HUES6 (cell line): ENCODE results near the gene B3GNT4.
"Not testable (repeated sequence)": the region's sequence is repeated elsewhere in the genome, so short reads cannot be mapped to it uniquely, and the experiment has no call there.

Experiments
- H3K27ac ChIP-seq: 2 replicates; pipeline ENCODE4 v1.7.0; 2013; ENCODE audit warnings: low read depth, mild to moderate bottlenecking, low read length, inconsistent platforms
- H3K27me3 ChIP-seq: 2 replicates; pipeline ENCODE4 v1.6.1; 2013; ENCODE audit warnings: low read length; ENCODE audit not compliant: control insufficient read depth, insufficient read depth
- H3K36me3 ChIP-seq: 2 replicates; pipeline ENCODE4 v1.6.1; 2013; ENCODE audit warnings: low read length; ENCODE audit not compliant: control insufficient read depth, insufficient read depth
- H3K4me1 ChIP-seq: 2 replicates; pipeline ENCODE4 v1.6.1; 2013; ENCODE audit warnings: low read length; ENCODE audit not compliant: control insufficient read depth, insufficient read depth
- H3K4me3 ChIP-seq: 2 replicates; pipeline ENCODE4 v1.5.1; 2013; ENCODE audit warnings: low read depth, low read length
- H3K9ac ChIP-seq: one replicate; pipeline ENCODE4 v1.6.1; 2013; ENCODE audit warnings: mild to moderate bottlenecking, low read length
- H3K9me3 ChIP-seq: 2 replicates; pipeline ENCODE4 v1.6.1; 2013; ENCODE audit warnings: low read depth, low read length; ENCODE audit not compliant: control insufficient read depth, insufficient read depth

Gene B3GNT4

DNA sequence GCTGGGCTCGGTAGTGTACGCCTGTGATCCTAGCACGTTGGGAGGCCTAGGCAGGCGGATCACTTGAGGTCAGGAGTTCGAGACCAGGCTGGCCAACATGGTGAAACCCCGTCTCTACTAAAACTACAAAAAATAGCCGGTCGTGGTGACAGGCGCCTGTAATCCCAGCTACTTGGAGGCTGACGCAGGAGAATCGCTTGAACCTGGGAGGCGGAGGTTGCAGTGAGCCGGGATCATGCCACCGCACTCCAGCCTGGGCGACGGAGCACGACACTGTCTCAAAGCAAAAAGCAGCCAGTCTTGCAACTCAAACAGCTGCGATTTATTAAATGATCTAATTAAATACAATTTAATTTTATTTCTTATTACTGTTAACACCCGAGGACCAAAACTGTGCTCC lies 698 bp upstream of the B3GNT4 start:
- H3K27ac ChIP-seq, H3K9ac ChIP-seq, H3K9me3 ChIP-seq: not testable (repeated sequence)
- Histone ChIP-seq H3K36me3 (peaks cover 12% of the 10 kb centered on the region), H3K27me3 (peaks cover 51% of the 10 kb centered on the region), H3K4me1 (peaks cover 10% of the 10 kb centered on the region; the same call in 1 of the 2 replicates), H3K4me3 (peak overlapping the region; percentile 68)

DNA sequence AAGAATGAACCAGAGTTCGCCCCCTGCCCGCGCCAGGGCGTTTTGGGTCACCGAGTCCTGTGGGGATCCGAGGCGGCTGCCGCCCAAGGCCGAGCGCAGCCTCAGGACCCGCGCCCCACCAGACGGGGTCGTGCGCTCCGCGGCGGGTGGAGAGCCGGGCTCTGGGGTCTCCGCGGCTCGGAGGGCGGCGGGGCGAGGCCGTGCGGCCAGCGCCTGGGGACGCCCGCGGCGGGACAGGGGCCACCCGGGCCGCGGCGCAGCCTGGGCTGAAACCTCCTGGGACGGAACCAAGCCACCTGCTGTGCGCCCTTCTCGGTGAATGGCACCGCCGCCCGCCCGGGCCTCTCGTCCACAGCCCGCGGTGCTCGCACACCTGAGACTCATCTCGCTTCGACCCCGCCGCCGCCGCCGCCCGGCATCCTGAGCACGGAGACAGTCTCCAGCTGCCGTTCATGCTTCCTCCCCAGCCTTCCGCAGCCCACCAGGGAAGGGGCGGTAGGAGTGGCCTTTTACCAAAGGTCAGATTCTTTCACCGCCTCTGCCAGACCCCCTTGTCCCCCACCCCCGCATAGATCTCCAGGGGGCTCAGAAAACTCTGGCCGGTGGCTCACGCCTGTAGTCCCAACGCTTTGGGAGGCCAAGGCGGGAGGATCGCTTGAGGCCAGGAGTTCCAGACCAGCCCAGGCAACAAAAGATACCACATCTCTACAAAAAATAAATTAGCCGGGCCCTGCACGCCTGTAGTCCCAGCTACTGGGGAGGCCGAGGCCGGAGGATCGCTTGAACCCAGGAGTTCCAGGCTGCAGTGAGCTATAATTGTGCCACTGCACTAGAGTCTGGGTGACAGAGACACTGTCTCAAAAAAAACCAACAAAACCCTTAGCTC lies 901 bp downstream of the B3GNT4 start:
- Histone ChIP-seq H3K36me3 (peaks cover 26% of the 10 kb centered on the region), H3K4me1 (peaks cover 15% of the 10 kb centered on the region; the same call in 1 of the 2 replicates), H3K9ac (peak overlapping the region; percentile 51), H3K4me3 (peak overlapping the region; percentile 68), H3K27ac (no peak overlapping the region), H3K9me3 (no peaks in the 10 kb centered on the region), H3K27me3 (peaks cover 51% of the 10 kb centered on the region)

DNA sequence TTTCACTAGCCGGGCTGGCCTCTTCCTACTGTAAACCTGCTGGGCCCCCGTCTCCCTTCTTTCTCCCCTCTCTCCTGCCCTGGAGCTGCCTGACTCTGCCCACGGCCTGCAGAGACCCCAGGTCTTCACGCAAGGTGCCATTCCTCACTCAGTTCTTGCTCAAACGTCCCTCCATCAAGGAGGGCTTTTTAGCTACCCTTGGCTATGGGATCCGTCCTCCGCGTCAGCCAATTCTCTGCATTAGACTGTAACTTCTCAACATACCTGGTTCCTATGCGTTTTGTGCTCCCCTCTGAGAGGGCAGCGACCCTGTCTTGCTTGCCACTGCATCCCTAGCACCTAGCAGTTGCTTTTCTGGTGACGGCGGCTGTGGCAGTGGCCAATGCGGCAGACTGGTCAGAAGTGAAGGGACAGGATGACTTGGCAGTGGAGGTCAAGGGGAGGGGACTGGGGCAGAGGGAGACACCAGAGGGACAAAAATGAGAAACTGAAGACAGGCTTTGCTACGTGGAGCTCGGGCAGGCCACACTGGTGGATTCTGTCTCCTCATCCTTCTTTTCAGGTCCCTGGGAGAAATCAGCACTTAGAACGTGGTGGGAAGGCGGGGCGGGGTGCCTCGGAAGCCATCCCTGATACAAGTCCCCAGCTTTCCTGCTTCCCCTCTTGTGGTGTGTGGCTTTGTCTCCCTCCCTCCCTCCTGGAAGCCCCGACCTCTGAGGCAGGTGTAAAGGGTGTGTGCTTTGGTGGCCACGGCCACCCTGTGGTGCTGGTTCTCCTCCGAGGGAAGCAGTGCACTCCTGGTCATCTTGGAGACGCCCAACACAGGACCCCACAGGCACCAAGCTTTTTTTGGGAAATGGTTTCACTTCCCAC lies 1.8 kb downstream of the B3GNT4 start:
- Histone ChIP-seq H3K4me3 (no peak overlapping the region), H3K27me3 (peaks cover 51% of the 10 kb centered on the region)

DNA sequence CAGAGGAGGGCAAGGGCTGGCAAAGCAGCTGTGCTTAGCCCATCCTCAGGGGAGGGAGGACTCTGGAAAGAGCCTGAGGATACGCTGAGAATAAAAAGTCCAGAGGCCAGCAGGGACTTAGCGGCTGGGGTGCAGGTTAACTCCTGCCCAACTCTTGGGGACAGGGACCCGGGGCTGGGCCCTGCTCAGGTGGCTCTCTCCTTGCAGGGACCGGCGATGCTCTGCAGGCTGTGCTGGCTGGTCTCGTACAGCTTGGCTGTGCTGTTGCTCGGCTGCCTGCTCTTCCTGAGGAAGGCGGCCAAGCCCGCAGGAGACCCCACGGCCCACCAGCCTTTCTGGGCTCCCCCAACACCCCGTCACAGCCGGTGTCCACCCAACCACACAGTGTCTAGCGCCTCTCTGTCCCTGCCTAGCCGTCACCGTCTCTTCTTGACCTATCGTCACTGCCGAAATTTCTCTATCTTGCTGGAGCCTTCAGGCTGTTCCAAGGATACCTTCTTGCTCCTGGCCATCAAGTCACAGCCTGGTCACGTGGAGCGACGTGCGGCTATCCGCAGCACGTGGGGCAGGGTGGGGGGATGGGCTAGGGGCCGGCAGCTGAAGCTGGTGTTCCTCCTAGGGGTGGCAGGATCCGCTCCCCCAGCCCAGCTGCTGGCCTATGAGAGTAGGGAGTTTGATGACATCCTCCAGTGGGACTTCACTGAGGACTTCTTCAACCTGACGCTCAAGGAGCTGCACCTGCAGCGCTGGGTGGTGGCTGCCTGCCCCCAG lies 2.8 kb downstream of the B3GNT4 start:
- Histone ChIP-seq H3K27ac (no peak overlapping the region), H3K9ac (no peak overlapping the region), H3K27me3 (peaks cover 49% of the 10 kb centered on the region)

More for the DNA sequence above, 1.8 kb downstream of the B3GNT4 start:
- Histone ChIP-seq H3K36me3 (peaks cover 35% of the 10 kb centered on the region), H3K4me1 (peaks cover 15% of the 10 kb centered on the region; the same call in 1 of the 2 replicates), H3K9ac (no peak overlapping the region), H3K9me3 (no peaks in the 10 kb centered on the region), H3K27ac (no peak overlapping the region)

DNA sequence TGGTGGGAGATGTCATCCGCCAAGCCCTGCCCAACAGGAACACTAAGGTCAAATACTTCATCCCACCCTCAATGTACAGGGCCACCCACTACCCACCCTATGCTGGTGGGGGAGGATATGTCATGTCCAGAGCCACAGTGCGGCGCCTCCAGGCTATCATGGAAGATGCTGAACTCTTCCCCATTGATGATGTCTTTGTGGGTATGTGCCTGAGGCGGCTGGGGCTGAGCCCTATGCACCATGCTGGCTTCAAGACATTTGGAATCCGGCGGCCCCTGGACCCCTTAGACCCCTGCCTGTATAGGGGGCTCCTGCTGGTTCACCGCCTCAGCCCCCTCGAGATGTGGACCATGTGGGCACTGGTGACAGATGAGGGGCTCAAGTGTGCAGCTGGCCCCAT lies 3.5 kb downstream of the B3GNT4 start:
- Histone ChIP-seq H3K4me3 (no peak overlapping the region), H3K36me3 (peaks cover 50% of the 10 kb centered on the region), H3K9ac (no peak overlapping the region), H3K4me1 (peaks cover 15% of the 10 kb centered on the region; the same call in 1 of the 2 replicates), H3K27ac (no peak overlapping the region), H3K9me3 (no peaks in the 10 kb centered on the region), H3K27me3 (peaks cover 43% of the 10 kb centered on the region)

More for the DNA sequence above, 2.8 kb downstream of the B3GNT4 start:
- Histone ChIP-seq H3K4me1 (peaks cover 15% of the 10 kb centered on the region; the same call in 1 of the 2 replicates), H3K4me3 (no peak overlapping the region), H3K36me3 (peaks cover 43% of the 10 kb centered on the region), H3K9me3 (no peaks in the 10 kb centered on the region)

DNA sequence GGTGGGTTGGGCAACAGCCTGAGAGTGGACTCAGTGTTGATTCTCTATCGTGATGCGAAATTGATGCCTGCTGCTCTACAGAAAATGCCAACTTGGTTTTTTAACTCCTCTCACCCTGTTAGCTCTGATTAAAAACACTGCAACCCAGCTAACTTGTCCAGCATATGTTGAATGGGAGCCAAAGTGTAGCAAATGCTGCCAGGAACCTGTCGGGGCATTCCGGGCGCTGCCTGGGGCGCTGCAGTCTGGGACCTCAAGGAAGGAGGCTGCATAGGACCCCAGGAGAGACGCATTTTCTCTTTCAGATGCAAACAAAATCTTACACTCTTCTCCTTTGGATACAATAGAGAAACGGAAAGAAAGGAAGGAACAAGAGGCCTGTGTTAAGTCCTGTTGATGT lies 3.9 kb downstream of the B3GNT4 start:
- H3K4me3 ChIP-seq, result no peak overlapping the region
- no peak overlapping the region for H3K9ac ChIP-seq
- H3K27me3 ChIP-seq, result peaks cover 39% of the 10 kb centered on the region
- H3K4me1 ChIP-seq, result peaks cover 15% of the 10 kb centered on the region; the same call in 1 of the 2 replicates
- H3K36me3 ChIP-seq, result peaks cover 54% of the 10 kb centered on the region
- no peaks in the 10 kb centered on the region for H3K9me3 ChIP-seq
- no peak overlapping the region for H3K27ac ChIP-seq

DNA sequence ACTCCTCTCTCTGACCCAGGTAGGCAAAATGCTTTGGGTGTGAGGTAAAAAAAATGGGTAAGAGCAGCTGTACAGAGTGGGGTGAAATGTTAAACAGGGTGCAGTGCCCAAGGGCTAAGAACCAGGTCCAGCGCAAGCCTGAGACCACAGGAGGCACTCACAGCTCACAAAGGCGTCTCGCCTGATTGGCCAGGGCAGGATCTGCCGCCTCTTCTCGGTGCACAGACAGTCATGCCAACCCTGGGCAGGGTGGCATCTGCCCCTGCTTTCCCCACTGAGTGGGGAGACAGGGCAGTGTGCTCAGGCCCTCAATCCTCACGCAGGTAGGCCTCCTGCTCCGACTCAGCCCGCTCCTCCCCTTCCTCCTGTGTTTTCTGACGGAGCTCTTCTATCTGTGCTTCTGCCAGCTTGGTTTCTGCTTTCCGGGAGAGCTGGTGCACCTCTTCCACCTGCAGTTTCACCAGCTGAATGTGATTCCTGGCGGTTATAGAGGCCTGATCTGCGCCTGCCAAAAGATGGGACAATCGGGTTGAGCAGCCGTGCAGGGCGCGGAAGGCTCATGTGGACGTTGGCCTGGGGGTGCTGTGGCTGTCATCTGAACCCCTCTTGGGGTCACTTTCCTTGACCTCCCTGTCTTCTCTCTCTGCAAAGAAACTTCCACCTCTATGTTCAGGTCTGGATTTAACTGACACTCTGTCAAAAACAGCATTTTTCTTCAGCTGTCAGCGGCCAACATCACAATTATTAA lies 4.7 kb downstream of the B3GNT4 start:
- Histone ChIP-seq H3K36me3 (peaks cover 62% of the 10 kb centered on the region), H3K9me3 (no peaks in the 10 kb centered on the region), H3K4me1 (peaks cover 10% of the 10 kb centered on the region; the same call in 1 of the 2 replicates), H3K27ac (no peak overlapping the region; the same call in 1 of the 2 replicates), H3K27me3 (peaks cover 30% of the 10 kb centered on the region), H3K9ac (no peak overlapping the region), H3K4me3 (no peak overlapping the region)

DNA sequence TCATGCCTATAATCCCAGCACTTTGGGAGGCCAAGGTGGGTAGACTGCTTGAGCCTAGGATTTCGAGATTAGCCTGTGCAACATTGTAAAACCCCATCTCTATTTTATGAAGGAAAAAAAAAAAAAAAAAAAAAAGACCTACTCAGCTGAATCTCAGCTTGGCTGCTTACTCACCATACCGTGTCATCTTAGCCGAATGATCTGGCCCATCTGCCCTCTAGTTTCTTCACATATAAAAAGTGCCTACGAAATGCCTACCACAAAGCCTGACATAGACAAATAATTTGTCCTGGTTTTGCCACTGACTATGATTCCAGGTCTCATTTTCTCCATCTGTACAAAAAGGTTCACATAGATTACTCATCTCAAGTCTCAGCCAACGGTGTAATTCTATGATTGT lies 12.3 kb downstream of the B3GNT4 start:
- H3K27me3 ChIP-seq, result no peaks in the 10 kb centered on the region
- H3K27ac ChIP-seq, result no peak overlapping the region
- no peak overlapping the region for H3K4me3 ChIP-seq
- H3K9ac ChIP-seq, result no peak overlapping the region
- H3K9me3 ChIP-seq, result no peaks in the 10 kb centered on the region
- H3K4me1 ChIP-seq, result no peaks in the 10 kb centered on the region
- H3K36me3 ChIP-seq, result peaks cover 88% of the 10 kb centered on the region

DNA sequence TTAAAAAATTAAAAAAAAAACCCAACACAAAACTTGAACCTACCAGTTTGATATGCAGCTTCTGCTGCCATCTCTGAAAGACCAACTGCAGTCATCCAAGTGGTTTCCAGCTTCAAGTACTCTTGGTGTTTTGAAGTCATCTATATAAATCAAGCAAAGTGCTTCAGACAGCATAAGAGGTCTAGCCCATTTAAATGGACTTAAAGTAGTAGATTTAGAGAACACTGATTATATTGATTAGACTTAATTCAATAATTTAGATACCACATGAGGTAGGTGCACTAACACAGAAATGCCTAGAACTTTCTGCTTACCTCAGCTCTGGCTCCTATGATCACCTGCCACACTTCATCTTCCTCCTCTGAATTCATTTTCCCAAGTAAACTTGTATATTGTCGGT lies 12.9 kb downstream of the B3GNT4 start:
- H3K4me1 ChIP-seq, result no peaks in the 10 kb centered on the region
- H3K4me3 ChIP-seq, result no peak overlapping the region
- no peak overlapping the region for H3K27ac ChIP-seq
- no peaks in the 10 kb centered on the region for H3K9me3 ChIP-seq
- H3K9ac ChIP-seq, result no peak overlapping the region
- no peaks in the 10 kb centered on the region for H3K27me3 ChIP-seq
- peaks cover 88% of the 10 kb centered on the region for H3K36me3 ChIP-seq
